Suprapubic skin (tissue), 4 donors: ENCODE data around the gene CBARP.

Experiments used
- CTCF ChIP-seq, 2 donors: fragments of 200-600 bp in 1 of 2; fragments of 450-650 bp in 1 of 2; sonication (generic) in 1 of 2; IDR thresholded peaks; one replicate each; pipeline ENCODE4 v1.5.1; 2016 to 2019; ENCODE audit warnings: antibody characterized with exemption in 2 of 2, mild to moderate bottlenecking in 1 of 2, moderate library complexity in 1 of 2
- EP300 ChIP-seq: sonication (generic); formaldehyde crosslinking; IDR thresholded peaks from one replicate; pipeline ENCODE4 v1.6.1; 2017; ENCODE audit warnings: antibody characterized with exemption
- POLR2A ChIP-seq, 2 donors: fragments of 450-650 bp; IDR thresholded peaks; one replicate each; pipeline ENCODE4 v1.6.1; 2017; ENCODE audit warnings: antibody characterized with exemption in 2 of 2, mild to moderate bottlenecking in 2 of 2, moderate library complexity in 2 of 2
- POLR2AphosphoS5 ChIP-seq, 3 donors: sonication (generic); formaldehyde crosslinking; IDR thresholded peaks; one replicate each; pipeline ENCODE4 v1.6.1; 2017; ENCODE audit warnings: antibody characterized with exemption in 3 of 3

DNA sequence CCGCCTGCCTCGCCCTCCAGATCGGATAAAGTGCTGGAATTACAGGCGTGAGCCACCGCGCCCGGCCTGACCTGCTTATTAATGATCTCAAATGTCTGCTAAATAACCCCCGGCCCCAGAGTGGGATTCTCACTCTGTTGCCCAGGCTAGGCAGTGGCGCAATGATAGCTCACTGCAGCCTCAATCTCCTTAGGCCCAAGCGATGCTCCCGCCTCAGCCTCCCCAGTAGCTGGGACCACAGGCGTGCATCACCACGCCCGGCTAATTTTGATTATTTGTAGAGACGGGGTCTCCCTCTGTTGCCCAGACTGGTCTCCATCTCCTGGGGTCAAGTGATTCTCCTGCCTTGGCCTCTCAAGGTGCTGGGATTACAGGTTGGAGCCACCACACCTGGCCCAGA lies 3.1 kb upstream of the CBARP start:
- TF ChIP-seq CTCF (IDR thresholded peaks at IDR 0.05), result no peak
- no peak for TF ChIP-seq EP300
- TF ChIP-seq POLR2AphosphoS5 (IDR thresholded peaks at IDR 0.05), result no peak
- no peak for TF ChIP-seq POLR2A (IDR thresholded peaks at IDR 0.05)
